B cell (primary cell): ENCODE measurements around the gene SREBF1. TPM values are rescaled to one million over a fixed set of nuclear protein-coding genes. Genes with fewer than 3 reads are reported as not detected.

Experiments
- ATAC-seq: fragments of 200-7000 bp; cut with Tn5 transposase; one replicate; pipeline ENCODE4 v1.10.0; 2021; ENCODE audit warnings: low read depth, mild to moderate bottlenecking, moderate number of reproducible peaks, moderate library complexity
- CTCF ChIA-PET: fragments of 350-600 bp; sonication (Branson Sonifier 250); formaldehyde crosslinking; loops from one replicate; lab custom pipeline; 2021; ENCODE audit warnings: antibody characterized with exemption, inconsistent platforms; lab: Charles Lee
- POLR2A ChIA-PET: fragments of 350-600 bp; sonication (Branson Sonifier 250); formaldehyde crosslinking; loops from one replicate; lab custom pipeline; 2021; ENCODE audit warnings: antibody characterized with exemption; lab: Charles Lee
- DNase-seq: peaks from one replicate; pipeline ENCODE4 v3.0.0; 2013
- H2AFZ ChIP-seq: 2 replicates; pipeline ENCODE4 v1.6.1; 2012; ENCODE audit warnings: mild to moderate bottlenecking, low read depth, low read length; ENCODE audit not compliant: insufficient read depth, poor library complexity, severe bottlenecking
- H3K27ac ChIP-seq, 2 donors: 1 replicate in 1 of 2; 2 replicates in 1 of 2; pipeline ENCODE4 v1.5.1; 2012 to 2013; ENCODE audit warnings: low read length in 2 of 2, mild to moderate bottlenecking in 2 of 2, moderate library complexity in 1 of 2
- H3K27me3 ChIP-seq, 4 experiments: fragments of 200-600 bp in 1 of 4; sonication (generic) in 1 of 4; replicated peaks in 1 of 4; 1 replicate in 2 of 4; 2 replicates in 2 of 4; pipeline versions ENCODE4 v1.6.1 to v1.7.0; 2013 to 2016; ENCODE audit warnings: low read length in 3 of 4, mild to moderate bottlenecking in 2 of 4, mixed read lengths in 1 of 4, moderate library complexity in 1 of 4; ENCODE audit not compliant: insufficient read depth in 4 of 4, control insufficient read depth in 3 of 4; ENCODE audit errors: control extremely low read depth in 1 of 4
- H3K36me3 ChIP-seq, 2 experiments: replicated peaks in 1 of 2; 1 replicate in 1 of 2; 2 replicates in 1 of 2; pipeline versions ENCODE4 v1.6.1 to v1.7.1; 2013; ENCODE audit warnings: low read length in 1 of 2; ENCODE audit not compliant: insufficient read depth in 2 of 2, control insufficient read depth in 1 of 2; ENCODE audit errors: control extremely low read depth in 1 of 2, extremely low read depth in 1 of 2
- H3K4me1 ChIP-seq, 2 donors: fragments of 200-600 bp in 1 of 2; sonication (generic) in 1 of 2; 1 replicate in 1 of 2; 2 replicates in 1 of 2; pipeline versions ENCODE4 v1.5.1 to v1.6.1; 2013 to 2017; ENCODE audit warnings: low read length in 2 of 2; ENCODE audit not compliant: control insufficient read depth in 2 of 2, insufficient read depth in 2 of 2
- H3K4me2 ChIP-seq: replicated peaks from 2 replicates; pipeline ENCODE3; 2012; ENCODE audit warnings: mild to moderate bottlenecking, low read depth, low read length; ENCODE audit not compliant: poor library complexity, severe bottlenecking
- H3K4me3 ChIP-seq, 5 experiments: fragments of 200-600 bp in 1 of 5; sonication (generic) in 1 of 5; 1 replicate in 3 of 5; 2 replicates in 2 of 5; pipeline versions ENCODE4 v1.5.1 to v1.7.0; 2011 to 2016; ENCODE audit warnings: low read length in 4 of 5, mild to moderate bottlenecking in 4 of 5, low read depth in 2 of 5, control low read depth in 1 of 5, moderate library complexity in 1 of 5; ENCODE audit not compliant: insufficient read depth in 1 of 5; ENCODE audit errors: control extremely low read depth in 1 of 5, extremely low read depth in 1 of 5
- H3K79me2 ChIP-seq: fragments of 200-600 bp; sonication (generic); one replicate; pipeline ENCODE4 v1.6.0; 2016; ENCODE audit warnings: low read length; ENCODE audit not compliant: control insufficient read depth, insufficient read depth
- H3K9ac ChIP-seq: fragments of 200-600 bp; sonication (generic); 2 replicates; pipeline ENCODE4 v1.6.1; 2017; ENCODE audit warnings: mild to moderate bottlenecking, low read length, moderate library complexity
- H3K9me3 ChIP-seq, 3 donors: one replicate each; pipeline versions ENCODE4 v1.6.1 to v1.7.1; 2013; ENCODE audit warnings: low read length in 2 of 3; ENCODE audit not compliant: control insufficient read depth in 2 of 3, insufficient read depth in 1 of 3; ENCODE audit errors: control extremely low read depth in 1 of 3
- H4K20me1 ChIP-seq: 2 replicates; pipeline ENCODE4 v1.6.0; 2012; ENCODE audit warnings: mild to moderate bottlenecking, low read length; ENCODE audit not compliant: insufficient read depth, control insufficient read depth, poor library complexity, severe bottlenecking
- H3K27ac Mint-ChIP-seq: one replicate; pipeline ENCODE4 v1.8.0; 2021; ENCODE audit warnings: mixed read lengths
- H3K27me3 Mint-ChIP-seq: one replicate; pipeline ENCODE4 v1.8.0; 2021; ENCODE audit warnings: mixed read lengths
- H3K4me1 Mint-ChIP-seq: one replicate; pipeline ENCODE4 v1.8.0; 2021; ENCODE audit warnings: mixed read lengths
- H3K4me3 Mint-ChIP-seq: one replicate; pipeline ENCODE4 v1.8.0; 2021; ENCODE audit warnings: mixed read lengths
- H3K9me3 Mint-ChIP-seq: one replicate; pipeline ENCODE4 v1.8.0; 2022; ENCODE audit warnings: mixed read lengths; ENCODE audit not compliant: insufficient read depth
- CTCF ChIP-seq: fragments of 200-600 bp; IDR thresholded peaks from one replicate; pipeline ENCODE4 v1.8.0; 2022; ENCODE audit warnings: antibody characterized with exemption, mild to moderate bottlenecking
- EZH2 ChIP-seq: IDR thresholded peaks from 2 replicates; pipeline ENCODE4 v1.6.1; 2012; ENCODE audit warnings: borderline replicate concordance, low read depth, mild to moderate bottlenecking, moderate library complexity, low read length; ENCODE audit not compliant: insufficient read depth, poor library complexity, severe bottlenecking
- WGBS: methylation state at CpG from one replicate; pipeline ENCODE4 v1.1.5; 2013; ENCODE audit warnings: missing lambda C conversion rate; ENCODE audit not compliant: insufficient coverage; 5-methylcytosine and 5-hydroxymethylcytosine counted together
- intact Hi-C: fragments of 100-400 bp; cut with micrococcal nuclease; formaldehyde crosslinking; loops from one replicate; pipeline ENCODE4 v1.10.0; 2022
- polyA plus RNA-seq: library from polyadenylated mRNA; depleted of rRNA; stranded (reverse); fragments of >200 nt; gene quantifications from 2 replicates; pipeline ENCODE4 v1.2.3, GENCODE V29; 2012
- total RNA-seq, 2 donors: library from RNA; stranded (reverse); fragments of 120-200 nt in 1 of 2; gene quantifications; 1 replicate in 1 of 2; 2 replicates in 1 of 2; pipeline versions ENCODE4 v1.2.3 to v1.2.4, GENCODE V29; 2013 to 2022

Gene SREBF1
- total and polyA plus RNA-seq, 2 donors (not counting 1 experiment from before 2014, with no cell fraction given), result 21.6 to 34.9 TPM

GRCh38 chr17:17836250-17836817 is 452 bp downstream of the SREBF1 start:
- Histone ChIP-seq H3K27ac (peak overlapping the region; percentile 93 to 97), H3K79me2 (peaks cover 31% of the 10 kb centered on the region), H4K20me1 (peaks cover 40% of the 10 kb centered on the region), H3K36me3 (no peaks in the 10 kb centered on the region), H3K27me3 (no peaks in the 10 kb centered on the region), H3K4me3 (peak overlapping the region; percentile 23 to 91 (median 89)), H3K9ac (peak overlapping the region; percentile 97), H3K9me3 (no peaks in the 10 kb centered on the region), H3K4me1 (peaks cover 45 to 64% of the 10 kb centered on the region in 2 donors), H2AFZ (peak overlapping the region; percentile 11), H3K4me2 (peak overlapping the region; percentile 94)
- H3K4me1 Mint-ChIP-seq, result peaks cover 61% of the 10 kb centered on the region
- H3K9me3 Mint-ChIP-seq, result no peaks in the 10 kb centered on the region
- WGBS, result under 1% methylated on average over 69 of the region's 69 CpGs
- ATAC-seq, result peak; percentile 69
- H3K27me3 Mint-ChIP-seq, result no peaks in the 10 kb centered on the region
- TF ChIP-seq CTCF (no peak), EZH2 (no peak)
- ChIA-PET CTCF (interaction anchor here (0.9 to 2.5 kb wide), 11 partner anchors 10 to 157 kb away, joined by 3 to 11 read pairs (median 5); no protein-coding TSS in a partner anchor), POLR2A (interaction anchor here (0.9 to 1.5 kb wide), 9 partner anchors 10 to 154 kb away, joined by 3 to 5 read pairs (median 3); partner anchors contain the start of genes DRC3 and TOM1L2)
- peak overlapping the region; percentile 91 for H3K27ac Mint-ChIP-seq
- intact Hi-C loops, result loop anchor here (1.0 to 10.0 kb wide), 8 partner anchors 13 to 864 kb away; partner anchors contain the start of genes ALKBH5, ATPAF2, COPS3 and GID4
- DNase-seq, result peak; percentile 98
- peak overlapping the region; percentile 88 for H3K4me3 Mint-ChIP-seq
